A673 (cell line): ENCODE results near the gene ZBTB24. TPM values are rescaled to one million over a fixed set of nuclear protein-coding genes. Genes with fewer than 3 reads are reported as not detected.

ENCODE experiments used
- BruUV-seq: library from RNA; stranded (reverse); fragments of 400-500 nt; replicated peaks from 2 replicates; lab custom pipeline; 2021; lab: Mats Ljungman, UMichigan
- CTCF ChIA-PET: fragments of 300-600 bp; sonication (Branson Sonifier 250); formaldehyde crosslinking; loops from one replicate; lab custom pipeline; 2022; ENCODE audit warnings: antibody characterized with exemption; lab: Charles Lee
- POLR2A ChIA-PET: fragments of 300-600 bp; sonication (Branson Sonifier 250); formaldehyde crosslinking; loops from one replicate; lab custom pipeline; 2022; ENCODE audit warnings: antibody characterized with exemption; ENCODE audit not compliant: low non-redundant PET; lab: Charles Lee
- DNase-seq: peaks from one replicate; pipeline ENCODE4 v3.0.0-alpha.2; 2015; ENCODE audit warnings: low spot score
- H3K27ac ChIP-seq: fragments of 200-600 bp; sonication (generic); 2 replicates; pipeline ENCODE4 v1.5.1; 2016; ENCODE audit warnings: mixed run types, low read depth, mild to moderate bottlenecking, mixed read lengths, antibody characterized with exemption, low read length; ENCODE audit not compliant: poor library complexity, severe bottlenecking
- H3K27me3 ChIP-seq: fragments of 200-600 bp; sonication (generic); replicated peaks from 2 replicates; pipeline ENCODE4 v1.6.1; 2017; ENCODE audit warnings: mixed run types, low read depth, mild to moderate bottlenecking, mixed read lengths, antibody characterized with exemption, low read length; ENCODE audit not compliant: insufficient read depth, poor library complexity
- H3K36me3 ChIP-seq: fragments of 200-600 bp; sonication (generic); 2 replicates; pipeline ENCODE4 v1.6.1; 2016; ENCODE audit warnings: mixed run types, mild to moderate bottlenecking, mixed read lengths, antibody characterized with exemption, low read length; ENCODE audit not compliant: insufficient read depth, poor library complexity, severe bottlenecking
- H3K4me1 ChIP-seq: fragments of 200-600 bp; sonication (generic); 2 replicates; pipeline ENCODE4 v1.6.1; 2017; ENCODE audit warnings: mixed run types, mild to moderate bottlenecking, mixed read lengths, antibody characterized with exemption, low read length; ENCODE audit not compliant: insufficient read depth, poor library complexity, severe bottlenecking
- H3K4me3 ChIP-seq: fragments of 200-600 bp; sonication (generic); 2 replicates; pipeline ENCODE4 v1.5.1; 2016; ENCODE audit warnings: low read depth, mixed run types, mild to moderate bottlenecking, mixed read lengths, low read length; ENCODE audit not compliant: poor library complexity, severe bottlenecking
- H3K9me3 ChIP-seq: fragments of 200-600 bp; sonication (generic); 2 replicates; pipeline ENCODE4 v1.6.1; 2016; ENCODE audit warnings: mixed run types, low read depth, mild to moderate bottlenecking, mixed read lengths, antibody characterized with exemption, low read length; ENCODE audit not compliant: poor library complexity, severe bottlenecking
- EZH2 ChIP-seq: fragments of 200-600 bp; sonication (generic); IDR thresholded peaks from 2 replicates; pipeline ENCODE4 v1.6.1; 2017; ENCODE audit warnings: borderline replicate concordance, low read depth, mild to moderate bottlenecking, mixed read lengths, antibody characterized with exemption, low read length; ENCODE audit not compliant: poor library complexity, severe bottlenecking
- intact Hi-C: fragments of 100-400 bp; cut with micrococcal nuclease; formaldehyde crosslinking; loops from one replicate; pipeline ENCODE4 v1.10.0; 2022; ENCODE audit not compliant: unreplicated experiment
- total RNA-seq: library from RNA; stranded (reverse); gene quantifications from 2 replicates; pipeline ENCODE4 v1.2.3, GENCODE V29; 2021
- TF ChIP-seq, protein P1 (sequence below): fragments of 300-800, 200-600 bp; sonication (generic); conservative IDR thresholded peaks from 2 replicates; pipeline ENCODE4 v1.5.1; 2017; ENCODE audit warnings: low read depth, mild to moderate bottlenecking, antibody characterized with exemption, low read length, moderate library complexity, mixed read lengths

The ZBTB24 gene
- total RNA-seq, 1 experiment from 2014 or later = 15.5 TPM

DNA sequence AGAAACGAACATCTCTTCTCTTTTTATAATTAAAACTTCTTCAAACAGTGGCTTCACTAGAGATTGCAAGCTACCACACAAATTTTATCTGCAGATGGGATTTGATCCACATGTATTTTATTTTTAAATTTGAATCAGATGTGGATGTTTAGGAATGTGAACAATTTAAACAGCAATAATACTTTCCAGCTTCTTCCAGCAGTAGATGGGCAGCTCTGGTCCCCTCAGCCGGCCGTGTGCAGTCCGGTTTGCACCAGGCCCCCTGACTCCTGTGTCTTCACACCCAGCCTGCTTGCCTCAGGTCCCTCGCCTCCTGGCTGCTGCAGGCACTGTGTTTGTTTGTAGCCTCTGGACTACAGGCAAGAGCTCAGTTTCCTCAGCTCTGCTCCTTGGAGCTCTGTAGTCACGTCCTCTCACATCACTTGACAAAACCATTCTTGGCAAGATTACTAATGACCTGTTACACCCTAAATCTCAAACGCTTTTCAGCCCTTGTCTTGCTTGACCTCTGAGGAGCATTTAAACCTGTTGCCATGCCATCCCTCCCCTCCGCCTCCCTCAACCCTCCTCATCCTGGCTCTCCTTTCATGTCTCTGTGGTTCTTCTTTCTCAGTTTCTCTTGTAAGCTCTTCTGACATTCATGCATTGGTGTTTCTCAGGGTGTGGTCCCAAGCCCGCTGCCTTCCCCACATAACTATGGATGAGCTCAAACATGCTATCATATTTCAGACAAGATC, 13.2 kb upstream of the ZBTB24 start:
- Histone ChIP-seq H3K27me3 (no peaks in the 10 kb centered on the region), H3K4me1 (peaks cover 4% of the 10 kb centered on the region), H3K9me3 (no peaks in the 10 kb centered on the region), H3K36me3 (no peaks in the 10 kb centered on the region), H3K27ac (no peak overlapping the region), H3K4me3 (no peak overlapping the region)
- ChIA-PET CTCF (interaction anchor here (0.6 to 0.7 kb wide), 2 partner anchors 208 to 420 kb away, joined by 3 to 6 read pairs; no protein-coding TSS in a partner anchor), POLR2A (no interaction called here)
- no peak for TF ChIP-seq EZH2
- TF ChIP-seq, protein P1, sequence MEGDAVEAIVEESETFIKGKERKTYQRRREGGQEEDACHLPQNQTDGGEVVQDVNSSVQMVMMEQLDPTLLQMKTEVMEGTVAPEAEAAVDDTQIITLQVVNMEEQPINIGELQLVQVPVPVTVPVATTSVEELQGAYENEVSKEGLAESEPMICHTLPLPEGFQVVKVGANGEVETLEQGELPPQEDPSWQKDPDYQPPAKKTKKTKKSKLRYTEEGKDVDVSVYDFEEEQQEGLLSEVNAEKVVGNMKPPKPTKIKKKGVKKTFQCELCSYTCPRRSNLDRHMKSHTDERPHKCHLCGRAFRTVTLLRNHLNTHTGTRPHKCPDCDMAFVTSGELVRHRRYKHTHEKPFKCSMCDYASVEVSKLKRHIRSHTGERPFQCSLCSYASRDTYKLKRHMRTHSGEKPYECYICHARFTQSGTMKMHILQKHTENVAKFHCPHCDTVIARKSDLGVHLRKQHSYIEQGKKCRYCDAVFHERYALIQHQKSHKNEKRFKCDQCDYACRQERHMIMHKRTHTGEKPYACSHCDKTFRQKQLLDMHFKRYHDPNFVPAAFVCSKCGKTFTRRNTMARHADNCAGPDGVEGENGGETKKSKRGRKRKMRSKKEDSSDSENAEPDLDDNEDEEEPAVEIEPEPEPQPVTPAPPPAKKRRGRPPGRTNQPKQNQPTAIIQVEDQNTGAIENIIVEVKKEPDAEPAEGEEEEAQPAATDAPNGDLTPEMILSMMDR = no peak
- intact Hi-C loops = no loop called here
- DNase-seq = no peak
- no TSS peak for BruUV-seq

DNA sequence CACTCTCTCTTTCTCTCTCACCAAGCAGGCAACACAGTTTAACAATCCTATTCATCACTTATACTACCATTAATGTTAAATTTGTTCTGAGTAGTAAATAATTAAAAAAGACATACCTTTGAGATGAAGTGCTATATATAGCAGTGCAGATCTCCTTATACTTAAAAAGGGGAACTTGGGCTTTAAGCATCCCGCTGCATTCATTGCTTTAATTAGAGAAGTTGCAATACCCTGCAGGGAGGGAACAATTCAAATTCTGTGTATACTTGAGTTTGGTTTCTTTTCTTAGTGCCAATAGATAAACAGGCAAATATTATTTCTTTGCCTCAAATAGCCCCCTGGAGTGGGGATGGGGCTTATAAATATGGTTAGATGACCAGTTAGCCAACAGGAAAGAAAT, 10.8 kb upstream of the ZBTB24 start:
- H3K9me3 ChIP-seq = no peaks in the 10 kb centered on the region
- CTCF ChIA-PET = no interaction called here

GRCh38 chr6:109491207-109491938, 8.4 kb upstream of the ZBTB24 start:
- ChIA-PET CTCF (no interaction called here), POLR2A (no interaction called here)
- Histone ChIP-seq H3K27me3 (no peaks in the 10 kb centered on the region), H3K4me3 (no peak overlapping the region), H3K9me3 (no peaks in the 10 kb centered on the region), H3K27ac (no peak overlapping the region), H3K36me3 (no peaks in the 10 kb centered on the region), H3K4me1 (peaks cover 4% of the 10 kb centered on the region)
- intact Hi-C loops = no loop called here
- no TSS peak for BruUV-seq
- no peak for DNase-seq
- TF ChIP-seq, protein P1 = no peak
- no peak for TF ChIP-seq EZH2

More for the DNA sequence above, 10.8 kb upstream of the ZBTB24 start:
- POLR2A ChIA-PET = no interaction called here
- H3K36me3 ChIP-seq = no peaks in the 10 kb centered on the region
- TF ChIP-seq, protein P1 = no peak
- TF ChIP-seq EZH2 = no peak
- H3K27me3 ChIP-seq = no peaks in the 10 kb centered on the region
- intact Hi-C loops = no loop called here
- BruUV-seq = no TSS peak
- peaks cover 4% of the 10 kb centered on the region for H3K4me1 ChIP-seq
- no peak overlapping the region for H3K27ac ChIP-seq
- DNase-seq = no peak
- H3K4me3 ChIP-seq = no peak overlapping the region
